Spinal cord (tissue), 10 donors: Measurements from ENCODE around the gene CUL4A. TPM values are rescaled to one million over a fixed set of nuclear protein-coding genes. Genes with fewer than 3 reads are reported as not detected.

Experiments
- DNase-seq, 6 donors: peaks; one replicate each; pipeline versions ENCODE4 v3.0.0 to v3.0.0-alpha.2; 2013 to 2015; ENCODE audit warnings: low spot score in 6 of 6, low read depth in 4 of 6
- H3K27ac ChIP-seq: one replicate; pipeline ENCODE4 v1.5.1; 2013; ENCODE audit warnings: low read depth, low read length, control low read depth
- H3K27me3 ChIP-seq: one replicate; pipeline ENCODE4 v1.6.1; 2013; ENCODE audit warnings: low read length; ENCODE audit not compliant: control insufficient read depth, insufficient read depth
- H3K36me3 ChIP-seq: one replicate; pipeline ENCODE4 v1.6.1; 2013; ENCODE audit warnings: low read length; ENCODE audit not compliant: control insufficient read depth, insufficient read depth
- H3K4me1 ChIP-seq: one replicate; pipeline ENCODE4 v1.6.1; 2013; ENCODE audit warnings: low read length; ENCODE audit not compliant: control insufficient read depth, insufficient read depth
- H3K4me3 ChIP-seq: one replicate; pipeline ENCODE4 v1.5.1; 2013; ENCODE audit warnings: low read depth, low read length, control low read depth
- H3K9me3 ChIP-seq: one replicate; pipeline ENCODE4 v1.6.1; 2013; ENCODE audit warnings: low read length; ENCODE audit not compliant: control insufficient read depth, insufficient read depth
- WGBS: methylation state at CpG from one replicate; pipeline ENCODE4 v1.1.5; 2013; ENCODE audit warnings: missing lambda C conversion rate; ENCODE audit not compliant: insufficient coverage; 5-methylcytosine and 5-hydroxymethylcytosine counted together
- polyA plus RNA-seq, 2 donors: library from polyadenylated mRNA; unstranded; fragments of 120-200 nt; gene quantifications; one replicate each; pipeline ENCODE4 v1.2.1, GENCODE V29; 2013; ENCODE audit not compliant: insufficient read length in 2 of 2
- total RNA-seq, 2 donors: library from RNA; depleted of rRNA in 1 of 2; stranded (reverse); fragments of 120-200 nt in 1 of 2; fragments of >200 nt in 1 of 2; gene quantifications; one replicate each; pipeline versions ENCODE4 v1.2.3 to v1.2.4, GENCODE V29; 2013 to 2014
- donor health status: healthy.

The CUL4A gene
- total and polyA plus RNA-seq, 4 donors = 45.3 to 64.5 (median 55.3) TPM

GRCh38 chr13:113187883-113188665, 21.3 kb upstream of the CUL4A start:
- peaks cover 38% of the 10 kb centered on the region for H3K36me3 ChIP-seq
- no peaks in the 10 kb centered on the region for H3K9me3 ChIP-seq
- WGBS = 84% methylated on average over 22 of the region's 23 CpGs
- no peaks in the 10 kb centered on the region for H3K27me3 ChIP-seq
- H3K4me1 ChIP-seq = peaks cover 6% of the 10 kb centered on the region
- no peak for DNase-seq
- H3K4me3 ChIP-seq = no peak overlapping the region
- no peak overlapping the region for H3K27ac ChIP-seq

GRCh38 chr13:113190181-113190580, 19.2 kb upstream of the CUL4A start:
- WGBS = 93% methylated on average over 2 of the region's 4 CpGs
- peaks cover 43% of the 10 kb centered on the region for H3K36me3 ChIP-seq
- H3K4me1 ChIP-seq = peaks cover under 1% of the 10 kb centered on the region
- DNase-seq = peak in 1 of 6 donors; percentile 74
- H3K27me3 ChIP-seq = no peaks in the 10 kb centered on the region
- no peak overlapping the region for H3K4me3 ChIP-seq
- no peaks in the 10 kb centered on the region for H3K9me3 ChIP-seq
- H3K27ac ChIP-seq = no peak overlapping the region

GRCh38 chr13:113192279-113192678, 17.1 kb upstream of the CUL4A start:
- peak in 1 of 6 donors; percentile 77 for DNase-seq
- H3K27me3 ChIP-seq = no peaks in the 10 kb centered on the region
- peaks cover 48% of the 10 kb centered on the region for H3K36me3 ChIP-seq
- H3K27ac ChIP-seq = no peak overlapping the region
- H3K9me3 ChIP-seq = no peaks in the 10 kb centered on the region
- no peak overlapping the region for H3K4me3 ChIP-seq
- no peaks in the 10 kb centered on the region for H3K4me1 ChIP-seq
- 78% methylated on average over 3 of the region's 4 CpGs for WGBS

- no peak overlapping the region for H3K27ac ChIP-seq
- no peaks in the 10 kb centered on the region for H3K27me3 ChIP-seq
- no peak for DNase-seq
- H3K4me1 ChIP-seq = no peaks in the 10 kb centered on the region
- 100% methylated on average over 1 of the region's 2 CpGs for WGBS
- H3K36me3 ChIP-seq = peaks cover 47% of the 10 kb centered on the region
- no peaks in the 10 kb centered on the region for H3K9me3 ChIP-seq
- no peak overlapping the region for H3K4me3 ChIP-seq
Measured at GRCh38 chr13:113192902-113193301, 16.5 kb upstream of the CUL4A start.

GRCh38 chr13:113195360-113195759, 14.1 kb upstream of the CUL4A start:
- WGBS = 83% methylated on average over 1 of the region's 6 CpGs
- Histone ChIP-seq H3K27me3 (no peaks in the 10 kb centered on the region), H3K36me3 (peaks cover 38% of the 10 kb centered on the region), H3K9me3 (no peaks in the 10 kb centered on the region), H3K4me3 (no peak overlapping the region), H3K4me1 (no peaks in the 10 kb centered on the region), H3K27ac (no peak overlapping the region)
- no peak for DNase-seq

- Histone ChIP-seq H3K4me1 (no peaks in the 10 kb centered on the region), H3K27ac (no peak overlapping the region), H3K4me3 (no peak overlapping the region), H3K9me3 (no peaks in the 10 kb centered on the region), H3K27me3 (no peaks in the 10 kb centered on the region), H3K36me3 (peaks cover 35% of the 10 kb centered on the region)
- no peak for DNase-seq
- 89% methylated on average over 9 of the region's 9 CpGs for WGBS
Measured at GRCh38 chr13:113196970-113197737, 12.3 kb upstream of the CUL4A start.

- no CpG with 5 or more reads among the region's 2 CpGs for WGBS
- DNase-seq = no peak
- Histone ChIP-seq H3K9me3 (no peaks in the 10 kb centered on the region), H3K4me3 (no peak overlapping the region), H3K27me3 (no peaks in the 10 kb centered on the region), H3K27ac (no peak overlapping the region), H3K4me1 (peaks cover 5% of the 10 kb centered on the region), H3K36me3 (peaks cover 22% of the 10 kb centered on the region)
Measured at GRCh38 chr13:113201815-113202214, 7.6 kb upstream of the CUL4A start.

GRCh38 chr13:113202912-113203311, 6.5 kb upstream of the CUL4A start:
- Histone ChIP-seq H3K27me3 (no peaks in the 10 kb centered on the region), H3K4me1 (peaks cover 5% of the 10 kb centered on the region), H3K9me3 (no peaks in the 10 kb centered on the region), H3K27ac (no peak overlapping the region), H3K36me3 (peaks cover 18% of the 10 kb centered on the region), H3K4me3 (no peak overlapping the region)
- 93% methylated on average over 4 of the region's 4 CpGs for WGBS
- DNase-seq = no peak

- Histone ChIP-seq H3K4me1 (peaks cover 5% of the 10 kb centered on the region), H3K9me3 (no peaks in the 10 kb centered on the region), H3K4me3 (no peak overlapping the region), H3K27me3 (no peaks in the 10 kb centered on the region), H3K36me3 (peaks cover 18% of the 10 kb centered on the region), H3K27ac (no peak overlapping the region)
- 94% methylated on average over 12 of the region's 12 CpGs for WGBS
- DNase-seq = no peak
Measured at GRCh38 chr13:113203507-113204377, 5.7 kb upstream of the CUL4A start.
